ENCODE results near the gene PKD2L2.
"Not testable (repeated sequence)": the region's sequence is repeated elsewhere in the genome, so short reads cannot be mapped to it uniquely, and the experiment has no call there.

The PKD2L2 gene

DNA sequence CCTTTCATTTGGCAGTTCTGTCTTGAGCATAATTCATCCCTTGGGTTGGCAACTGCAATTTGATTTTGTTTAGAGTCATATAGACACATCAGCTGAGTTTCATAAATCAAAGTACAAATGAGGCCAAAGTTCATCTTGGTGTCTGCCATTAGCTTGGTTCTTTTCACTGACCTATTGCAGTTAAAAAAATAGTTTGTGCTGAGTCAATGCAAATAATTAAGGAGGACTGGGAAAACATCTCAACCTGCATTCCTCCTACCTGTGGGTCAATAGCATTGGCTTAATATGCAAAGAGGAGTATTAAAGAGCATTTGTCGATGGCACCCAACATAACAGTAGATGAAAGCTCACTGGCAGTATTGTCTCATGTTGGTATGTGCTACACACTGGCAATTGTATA is 1.6 kb downstream of the PKD2L2 start:
- no peak for DNase-seq

GRCh38 chr5:137891849-137892248 is 2.6 kb downstream of the PKD2L2 start:
- no peak for DNase-seq

GRCh38 chr5:137894586-137894985 is 5.3 kb downstream of the PKD2L2 start:
- DNase-seq = no peak

GRCh38 chr5:137896560-137896959 is 7.3 kb downstream of the PKD2L2 start:
- DNase-seq = no peak

- no peak for DNase-seq
Measured at GRCh38 chr5:137899493-137899892, 10.2 kb downstream of the PKD2L2 start.

GRCh38 chr5:137901011-137901817 is 12.0 kb downstream of the PKD2L2 start:
- DNase-seq = no peak

GRCh38 chr5:137902408-137903133 is 13.3 kb downstream of the PKD2L2 start:
- DNase-seq = no peak

- no peak for DNase-seq
Measured at GRCh38 chr5:137914758-137915157, 25.5 kb downstream of the PKD2L2 start.

- no peak for DNase-seq
Measured at GRCh38 chr5:137916923-137917322, 27.7 kb downstream of the PKD2L2 start.

- no peak for DNase-seq
Measured at GRCh38 chr5:137921931-137922330, 32.7 kb downstream of the PKD2L2 start.

GRCh38 chr5:137923856-137924255 is 34.6 kb downstream of the PKD2L2 start:
- DNase-seq = no peak

GRCh38 chr5:137932800-137933199 is 43.5 kb downstream of the PKD2L2 start:
- DNase-seq = no peak

DNA sequence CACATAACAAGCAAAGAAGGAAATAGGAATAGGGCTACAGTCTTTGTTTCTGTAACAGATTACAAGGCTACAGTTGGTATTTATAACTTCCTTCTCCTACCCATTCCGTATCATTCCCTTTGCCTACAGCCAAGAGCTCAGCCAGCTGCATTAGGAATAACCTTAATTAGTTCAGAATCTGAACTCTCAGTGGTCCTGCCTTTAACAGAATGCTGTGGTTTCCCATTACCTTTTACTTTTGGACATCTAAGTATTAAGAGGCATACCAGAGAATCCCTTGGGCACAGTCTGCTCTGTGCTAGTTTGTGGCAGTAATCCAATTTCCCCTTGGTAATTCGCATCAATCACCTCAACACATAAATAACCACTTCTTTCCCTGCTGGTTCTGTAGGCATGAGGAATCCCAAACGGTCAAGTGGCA is 44.2 kb downstream of the PKD2L2 start:
- DNase-seq = no peak

DNA sequence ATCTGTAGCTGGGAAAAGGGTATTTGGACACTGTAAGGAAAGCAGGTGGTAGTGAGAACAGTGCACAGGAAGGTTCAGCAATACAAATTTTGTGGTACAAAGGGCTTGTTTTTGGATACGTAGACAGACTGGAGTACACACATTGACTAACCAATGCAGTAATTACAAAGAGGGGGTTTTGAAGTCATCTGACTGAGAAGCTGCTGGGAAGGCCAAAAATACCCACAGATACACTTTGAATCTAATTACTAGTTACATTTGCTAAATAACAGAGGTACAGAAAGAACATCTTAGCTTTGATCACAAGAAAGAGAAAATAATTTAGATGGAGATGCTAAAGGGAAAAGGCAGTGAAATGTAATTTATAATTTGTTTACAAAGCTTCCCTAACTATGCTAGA is 45.9 kb downstream of the PKD2L2 start:
- no peak for DNase-seq

GRCh38 chr5:137935694-137936093 is 46.4 kb downstream of the PKD2L2 start:
- no peak for DNase-seq

- DNase-seq = no peak
Measured at GRCh38 chr5:137937994-137938750, 48.9 kb downstream of the PKD2L2 start.

DNA sequence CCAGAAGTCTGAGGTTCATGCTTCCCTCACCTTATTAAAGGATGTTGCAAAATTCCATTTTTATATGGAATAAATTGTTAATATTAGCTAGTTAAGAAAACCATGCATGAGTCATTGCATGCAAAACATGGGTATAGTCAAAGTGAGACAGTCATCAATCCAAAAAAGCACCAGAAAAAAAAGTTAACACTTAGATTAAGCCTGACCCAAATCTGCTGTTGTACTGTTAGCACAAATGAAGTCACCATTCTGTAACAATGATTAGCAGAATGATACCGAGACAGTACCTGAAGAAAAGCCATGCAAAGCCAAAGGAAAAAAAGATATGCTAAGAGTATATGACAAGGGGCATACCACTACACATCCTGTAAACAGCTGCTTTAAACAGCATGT is 49.5 kb downstream of the PKD2L2 start:
- no peak for DNase-seq

DNA sequence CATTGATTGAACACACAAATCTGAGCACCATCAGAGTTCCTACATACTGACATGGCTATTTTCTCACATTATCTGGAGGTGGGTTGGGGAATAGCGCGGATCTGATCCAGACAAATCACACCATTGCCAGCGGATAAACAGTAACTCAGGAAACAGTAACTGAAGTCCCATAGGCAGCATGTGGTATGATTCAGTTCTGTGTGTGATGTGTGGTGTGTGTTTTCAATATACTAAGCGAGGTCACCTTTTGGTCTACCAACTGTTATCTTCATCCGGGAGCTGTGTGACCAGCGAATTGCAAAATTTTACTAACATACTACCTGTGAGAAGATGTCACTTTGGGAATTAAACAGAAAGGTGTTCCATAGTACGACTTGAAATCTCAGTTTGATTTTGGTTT is 50.1 kb downstream of the PKD2L2 start:
- DNase-seq = no peak

DNA sequence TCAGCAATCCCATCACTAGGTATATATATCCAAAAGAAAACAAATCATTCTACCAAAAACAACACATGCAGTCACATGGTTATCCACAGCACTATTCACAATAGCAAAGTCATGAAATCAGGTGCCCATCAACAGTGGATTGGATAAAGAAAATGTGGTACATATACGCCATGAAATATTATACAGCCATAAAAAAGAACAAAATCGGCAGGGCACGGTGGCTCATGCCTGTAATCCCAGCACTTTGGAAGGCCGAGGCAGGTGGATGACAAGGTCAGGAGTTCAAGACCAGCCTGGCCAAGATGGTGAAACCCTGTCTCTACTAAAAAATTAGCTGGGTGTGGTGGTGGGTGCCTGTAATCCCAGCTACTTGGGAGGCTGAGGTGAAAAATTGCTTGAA is 55.0 kb downstream of the PKD2L2 start:
- not testable (repeated sequence) for DNase-seq

- DNase-seq = no peak
Measured at GRCh38 chr5:137945825-137946224, 56.6 kb downstream of the PKD2L2 start.

DNA sequence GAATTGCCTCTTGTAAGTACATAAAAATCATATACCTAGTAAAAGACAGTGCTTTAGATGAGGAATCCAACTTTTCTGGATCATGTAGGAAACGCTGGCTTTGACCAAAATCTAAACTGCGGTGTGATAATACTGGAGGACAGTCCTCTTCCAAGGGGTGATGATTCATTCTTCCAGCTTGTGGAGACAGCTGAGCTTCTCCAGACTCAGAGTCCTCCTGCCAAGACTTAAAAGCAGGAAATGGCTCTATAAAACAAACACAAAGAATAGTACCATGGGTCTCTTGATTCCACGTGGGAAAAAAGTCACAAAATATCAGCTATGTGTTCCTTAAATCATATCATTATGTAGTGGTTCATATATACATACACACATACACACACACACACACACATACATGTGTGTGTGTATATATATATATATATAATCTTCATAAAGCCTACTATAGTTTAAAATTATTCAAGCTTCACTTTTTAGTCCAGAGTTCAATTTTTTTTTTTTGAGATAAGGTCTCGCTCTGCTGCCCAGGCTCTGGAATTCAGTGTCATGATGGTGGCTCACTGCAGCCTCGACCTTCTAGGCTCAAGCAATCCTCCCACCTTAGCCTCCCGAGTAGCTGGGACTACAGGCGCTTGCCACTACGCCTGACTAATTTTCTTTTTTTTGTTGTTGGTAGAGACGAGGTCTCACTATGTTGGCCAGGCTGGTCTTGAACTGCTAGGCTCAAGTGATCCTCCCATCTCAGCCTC is 65.0 kb downstream of the PKD2L2 start:
- no peak for DNase-seq

DNA sequence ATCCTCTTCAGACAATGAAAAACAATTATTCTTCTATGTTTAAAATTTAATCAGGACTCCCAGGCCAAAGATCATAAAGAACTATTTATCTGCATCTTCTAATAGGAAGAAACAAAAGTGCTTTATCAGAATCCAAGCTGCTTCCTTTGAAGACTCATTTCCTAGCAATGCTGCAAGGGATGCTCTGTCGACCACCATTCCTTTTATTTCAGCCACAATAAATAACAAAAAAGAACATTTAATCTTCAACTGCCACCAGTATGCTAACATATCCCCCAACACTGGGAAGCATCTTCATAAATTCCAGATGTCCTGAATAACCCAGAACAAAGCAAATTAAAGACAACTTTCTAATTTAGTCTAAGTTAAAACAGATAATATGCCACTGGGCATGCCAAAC is 68.7 kb downstream of the PKD2L2 start:
- DNase-seq = no peak

- DNase-seq = no peak
Measured at GRCh38 chr5:137959488-137959887, 70.2 kb downstream of the PKD2L2 start.
